Activated CD8-positive, alpha-beta memory T cell treated with anti-CD3 and anti-CD28 coated beads for 48 hours (primary cell): Measurements from ENCODE around the gene POLR2C.

ENCODE experiments used
- DNase-seq, 3 experiments: peaks; one replicate each; pipeline ENCODE4 v3.0.0-alpha.2; 2020; ENCODE audit warnings: low read depth in 2 of 3, low spot score in 2 of 3

POLR2C gene

GRCh38 chr16:57447186-57447962, 15.1 kb upstream of the POLR2C start, which contains the start of the genes CIAPIN1 and COQ9:
Gene CIAPIN1, minus strand, starts transcription at chr16:57447385. Its CDS starts 6,457 bp downstream, at chr16:57440928.
Gene COQ9, plus strand, starts transcription at chr16:57447479. Its CDS starts 27 bp downstream, at chr16:57447506.
- DNase-seq: peak; percentile 76 to 80 (median 79)

- DNase-seq: no peak
Measured at GRCh38 chr16:57452021-57452420, 10.5 kb upstream of the POLR2C start.

DNA sequence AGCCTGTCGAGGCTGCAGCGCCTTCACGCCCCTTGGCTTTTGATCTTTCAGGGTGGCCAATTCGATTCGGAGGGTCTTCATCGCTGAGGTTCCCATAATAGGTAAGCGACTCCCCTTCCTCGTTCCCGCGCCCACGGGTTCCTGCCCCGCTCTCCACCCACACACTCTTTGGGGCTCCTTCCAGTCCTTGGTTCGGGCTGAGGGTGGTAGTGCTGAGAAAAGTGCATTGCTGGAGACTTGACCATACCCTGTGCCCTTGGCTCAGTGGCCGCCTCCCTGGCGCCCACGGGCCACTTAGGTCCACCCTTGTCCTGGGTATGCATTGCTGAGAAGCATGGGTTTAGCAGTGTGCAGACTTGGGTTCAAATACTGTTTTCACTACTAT, 491 bp downstream of the POLR2C start:
- no peak for DNase-seq

DNA sequence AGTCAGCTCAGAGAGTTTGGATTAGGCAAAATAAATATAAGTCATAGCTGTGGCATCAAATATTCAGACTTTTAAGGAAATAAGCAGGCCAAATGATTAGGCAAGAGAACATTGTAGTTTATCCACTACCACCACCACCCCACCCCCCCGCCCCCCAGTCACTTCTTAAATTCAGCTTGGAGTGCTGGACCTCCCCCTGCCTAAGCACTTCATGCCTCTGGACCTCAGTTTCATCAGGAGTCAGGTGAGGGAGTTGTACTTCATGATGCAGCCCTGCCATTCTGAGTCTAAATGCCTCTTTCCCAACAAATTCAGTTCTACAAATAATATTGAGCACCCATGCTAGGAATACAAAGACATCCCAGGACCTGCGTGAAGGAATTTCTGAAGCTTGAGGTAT, 2.0 kb downstream of the POLR2C start:
- no peak for DNase-seq

- DNase-seq: no peak
Measured at GRCh38 chr16:57468346-57468745, 5.9 kb downstream of the POLR2C start.

GRCh38 chr16:57469046-57469445, 6.6 kb downstream of the POLR2C start:
- no peak for DNase-seq

DNA sequence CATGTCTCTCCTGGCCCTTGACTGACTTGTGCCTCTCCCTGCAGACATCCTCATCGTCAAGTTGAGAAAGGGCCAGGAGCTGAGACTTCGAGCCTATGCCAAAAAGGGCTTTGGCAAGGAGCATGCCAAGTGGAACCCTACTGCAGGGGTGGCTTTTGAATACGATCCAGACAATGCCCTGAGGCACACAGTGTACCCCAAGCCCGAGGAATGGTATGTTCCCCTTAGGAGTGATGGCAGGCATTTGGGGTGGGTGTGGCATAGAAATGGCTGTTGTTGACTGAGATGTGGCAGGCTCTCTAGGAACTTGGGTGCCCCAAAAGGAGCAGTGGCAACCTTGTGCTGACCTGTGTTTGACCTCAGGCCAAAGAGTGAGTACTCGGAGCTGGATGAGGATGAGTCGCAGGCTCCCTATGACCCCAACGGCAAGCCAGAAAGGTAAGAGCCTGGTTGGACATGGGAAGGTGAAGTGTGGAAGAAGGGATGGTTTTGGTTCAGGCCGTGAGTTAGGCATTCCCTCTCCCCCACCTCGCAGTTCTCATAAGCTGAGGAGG, 7.5 kb downstream of the POLR2C start:
- DNase-seq: no peak

DNA sequence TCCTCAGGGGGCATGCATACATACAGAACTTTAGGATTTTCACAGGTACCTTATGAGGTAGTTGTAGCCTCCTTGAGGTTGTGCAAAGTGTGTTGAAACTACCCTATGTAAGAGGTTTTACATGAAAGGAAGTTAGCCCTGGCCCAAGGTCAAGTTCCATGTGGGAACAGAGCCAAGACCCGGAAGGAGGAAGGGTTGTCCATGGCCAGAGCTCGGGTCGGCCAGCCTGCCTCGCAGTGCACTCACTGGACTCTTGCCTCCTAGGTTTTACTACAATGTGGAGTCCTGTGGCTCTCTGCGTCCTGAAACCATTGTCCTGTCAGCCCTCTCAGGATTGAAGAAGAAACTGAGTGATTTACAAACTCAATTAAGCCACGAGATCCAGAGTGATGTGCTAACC, 8.2 kb downstream of the POLR2C start:
- DNase-seq: no peak

DNA sequence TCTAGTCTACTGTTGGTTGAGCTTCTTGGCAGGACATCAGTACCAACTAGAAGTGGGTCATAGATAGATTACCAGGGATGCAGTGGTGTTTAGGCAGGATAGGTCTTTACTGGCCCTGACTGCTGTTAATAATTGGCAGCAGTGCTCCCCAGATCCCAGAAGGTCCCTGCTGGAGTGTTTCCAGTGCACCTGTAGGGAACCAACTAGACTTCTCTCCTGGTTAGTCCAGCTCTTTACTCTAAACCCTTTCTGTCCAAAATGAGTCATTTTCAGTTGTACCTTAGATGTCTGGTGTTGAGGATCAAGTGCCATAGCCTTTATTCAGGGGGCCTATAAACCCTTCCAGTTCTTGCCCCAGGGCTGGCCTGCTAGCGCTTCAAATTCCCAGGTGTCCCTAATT, 8.7 kb downstream of the POLR2C start:
- DNase-seq: no peak

DNA sequence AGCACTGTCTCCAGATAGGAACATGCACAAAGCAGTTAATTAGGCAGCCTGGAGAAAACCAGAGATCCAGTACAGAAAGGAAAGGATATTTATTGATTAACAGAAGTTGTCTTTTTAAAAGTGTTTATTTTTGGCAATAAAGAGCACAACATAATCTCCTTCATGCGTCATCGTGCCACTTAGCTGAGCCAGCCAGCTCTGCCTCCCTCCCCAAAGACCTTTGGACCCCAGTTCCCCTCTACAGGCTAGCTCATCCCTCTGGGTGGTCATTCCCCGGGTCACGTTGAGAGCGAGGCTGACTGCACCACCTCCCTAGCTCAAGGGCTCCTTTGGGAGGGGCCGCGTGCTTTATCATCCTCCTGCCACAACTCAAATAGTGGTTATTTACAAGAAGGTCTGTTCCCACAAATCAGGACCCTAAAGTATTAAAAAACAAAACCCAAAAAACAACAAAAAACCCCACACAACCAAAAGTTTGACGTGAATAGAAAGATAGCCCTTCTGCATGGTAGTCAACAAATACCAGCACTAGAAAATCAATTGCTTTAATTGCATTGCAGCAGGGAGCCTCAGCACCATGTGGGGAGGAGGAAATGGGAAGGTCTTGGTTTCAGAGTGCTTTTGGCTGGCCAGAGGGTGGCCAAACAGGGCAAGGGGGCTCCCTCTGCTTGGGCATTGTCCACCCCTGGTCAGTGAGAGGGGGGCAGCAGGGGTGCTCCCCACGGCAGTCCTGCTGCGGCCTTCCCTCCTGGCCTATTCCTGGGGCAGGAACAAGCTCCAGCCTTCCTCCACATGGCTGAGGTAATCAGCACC, 9.6 kb downstream of the POLR2C start:
- no peak for DNase-seq

DNA sequence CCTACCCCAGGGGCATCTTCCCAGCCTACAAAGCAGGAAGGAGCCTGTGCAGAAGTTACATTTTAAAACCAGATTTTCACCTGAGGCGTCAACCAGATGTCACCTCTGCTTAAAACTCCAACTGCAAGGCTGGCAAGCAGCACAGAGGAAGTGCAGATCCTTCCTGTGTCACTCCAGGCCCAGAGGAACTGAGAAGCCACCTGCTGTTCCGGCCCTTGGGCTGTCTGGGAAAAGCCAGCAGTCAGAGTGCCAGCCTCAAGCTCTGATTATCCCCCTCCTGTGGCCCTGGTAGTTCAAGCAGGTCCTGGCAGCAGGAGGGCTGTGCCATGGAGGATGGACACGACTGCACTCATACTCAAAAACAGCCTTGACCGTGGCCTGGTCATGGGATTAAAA, 10.2 kb downstream of the POLR2C start:
- DNase-seq: no peak

- DNase-seq: no peak
Measured at GRCh38 chr16:57473176-57473840, 10.8 kb downstream of the POLR2C start.

GRCh38 chr16:57473906-57474305, 11.4 kb downstream of the POLR2C start:
- no peak for DNase-seq

DNA sequence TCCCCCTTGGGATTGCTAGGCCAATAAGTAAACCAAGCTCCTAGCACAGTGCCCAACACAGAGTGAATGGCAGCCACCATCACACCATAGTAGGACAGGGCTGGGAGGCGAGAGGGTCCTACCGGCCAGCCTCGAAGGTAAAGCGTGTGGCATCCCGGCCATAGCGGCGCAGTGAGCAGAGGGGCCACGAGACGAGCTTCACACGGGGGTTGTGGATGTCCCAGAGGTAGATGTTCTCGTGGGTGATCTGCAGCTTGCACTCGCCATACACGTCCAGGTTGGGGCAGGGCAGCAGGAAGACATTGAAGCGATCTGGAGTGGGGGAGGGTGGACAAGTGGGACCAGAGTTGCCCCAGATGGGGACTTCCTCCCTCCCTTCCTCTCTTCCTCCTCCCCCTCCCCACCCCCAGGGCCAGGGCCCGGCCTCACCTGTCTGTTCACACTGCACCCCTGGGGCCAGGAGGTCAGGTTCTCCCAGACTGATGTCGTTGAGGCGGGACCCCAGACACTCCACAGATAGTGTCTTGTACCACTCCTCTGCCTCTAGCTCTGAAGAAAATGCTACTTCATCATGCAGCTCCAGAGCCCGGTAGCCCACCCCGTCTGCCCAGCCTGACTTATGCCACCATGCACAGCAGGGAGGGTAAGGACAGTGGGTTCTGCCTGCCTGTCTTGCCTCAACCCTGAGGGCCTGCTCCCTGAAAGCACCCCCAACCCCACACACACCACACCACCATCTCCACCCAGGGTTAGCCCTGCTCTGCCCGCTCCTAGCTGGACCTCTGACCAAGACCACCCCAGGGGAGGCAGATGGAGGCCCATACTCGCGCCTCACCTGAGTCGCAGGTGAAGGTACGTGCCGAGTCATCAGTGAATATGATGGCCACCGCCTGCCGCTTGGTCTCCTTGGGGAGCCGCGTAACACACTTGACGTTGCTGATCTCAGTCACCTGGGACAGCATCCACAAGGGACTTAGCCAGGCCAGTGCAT, 12.5 kb downstream of the POLR2C start:
- no peak for DNase-seq

DNA sequence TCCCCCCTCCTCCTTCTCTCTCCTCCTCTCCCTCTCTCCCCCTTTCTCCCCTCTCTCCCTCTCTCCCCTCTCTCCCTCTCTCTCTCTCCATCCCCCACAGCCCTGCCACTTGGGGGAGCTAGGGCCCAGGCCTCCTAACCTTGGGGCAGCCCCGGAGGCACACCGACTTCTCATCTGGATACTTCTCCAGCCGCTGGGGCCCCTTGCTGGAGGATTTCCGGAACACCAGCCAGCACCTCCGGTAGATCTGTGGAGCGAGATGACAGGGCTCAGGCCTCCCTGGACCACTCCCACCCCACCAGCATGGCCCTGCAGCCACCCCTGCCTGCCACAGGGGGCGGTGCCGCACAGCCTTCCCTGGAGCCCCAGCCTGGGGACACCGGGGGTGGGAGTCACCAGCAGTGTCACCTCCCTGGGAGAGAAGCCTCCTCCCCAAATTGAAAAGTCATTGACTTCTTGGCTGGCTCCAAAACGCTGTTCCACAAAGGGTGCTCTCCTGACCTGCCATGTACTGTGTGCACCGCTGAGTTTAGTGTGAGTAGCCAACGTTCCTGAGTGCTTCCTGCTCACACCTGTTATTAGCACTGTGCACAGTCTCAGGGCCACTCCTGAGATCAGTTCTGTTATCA, 13.3 kb downstream of the POLR2C start:
- peak; percentile 59 to 72 (median 67) for DNase-seq

DNA sequence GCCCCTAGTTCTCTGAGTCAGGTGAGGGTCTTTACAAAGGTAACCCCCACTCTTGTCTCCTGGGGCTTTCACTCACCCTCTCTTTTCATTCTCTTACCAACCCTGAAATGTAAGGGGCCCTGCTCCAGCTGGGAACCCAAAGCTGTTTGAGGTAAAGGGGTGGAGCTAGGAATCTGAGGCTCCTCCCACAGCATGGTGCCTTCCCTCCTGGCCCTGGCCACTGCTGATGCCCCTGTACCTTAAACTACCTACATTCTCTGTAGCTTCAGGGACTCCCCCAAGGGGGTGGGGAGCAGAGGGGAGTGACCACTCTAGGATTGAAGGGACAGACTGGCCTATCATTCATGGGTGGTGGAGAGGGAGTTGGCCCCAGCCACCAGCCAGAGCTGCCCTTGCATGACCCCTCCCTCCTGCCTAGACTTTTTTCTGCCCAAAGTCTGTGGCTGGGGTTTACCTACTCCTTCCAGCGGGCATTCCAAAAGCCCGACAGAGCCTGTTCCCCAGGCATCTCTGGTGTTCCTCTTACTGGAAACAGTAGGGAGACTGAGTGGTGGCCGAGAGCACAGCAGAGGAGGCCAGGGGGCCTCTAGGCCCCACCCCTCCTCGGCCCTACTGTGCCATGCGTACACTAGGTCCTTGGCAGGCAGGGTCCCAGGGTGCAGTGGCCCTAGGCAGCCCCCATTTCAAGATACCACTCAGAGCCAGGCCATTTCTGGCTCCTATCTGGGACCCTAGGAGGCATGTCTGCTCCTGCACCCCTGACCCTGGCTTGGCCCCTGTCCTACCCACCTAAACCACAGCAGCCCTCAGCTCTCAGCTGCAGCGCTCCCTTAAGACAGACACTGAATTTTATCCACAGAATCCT, 14.3 kb downstream of the POLR2C start:
- no peak for DNase-seq

GRCh38 chr16:57477531-57478202, 15.2 kb downstream of the POLR2C start:
- DNase-seq: no peak
